UCSD-AML1 (cell line): ENCODE data around the gene FHIP1B.

Experiments
- DNase-seq: peaks from one replicate; lab custom pipeline; 2025; ENCODE audit not compliant: unreplicated experiment; lab: John Stamatoyannopoulos, UW

Gene FHIP1B

DNA sequence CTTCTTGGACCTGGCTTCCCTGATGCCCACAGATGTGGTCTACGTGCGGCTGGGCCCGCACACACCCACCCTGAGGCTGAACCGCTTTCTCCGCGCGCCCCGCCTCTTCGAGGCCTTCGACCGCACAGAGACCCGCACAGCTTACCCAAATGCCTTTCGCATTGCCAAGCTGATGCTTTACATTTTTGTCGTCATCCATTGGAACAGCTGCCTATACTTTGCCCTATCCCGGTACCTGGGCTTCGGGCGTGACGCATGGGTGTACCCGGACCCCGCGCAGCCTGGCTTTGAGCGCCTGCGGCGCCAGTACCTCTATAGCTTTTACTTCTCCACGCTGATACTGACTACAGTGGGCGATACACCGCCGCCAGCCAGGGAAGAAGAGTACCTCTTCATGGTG is 5.7 kb upstream of the FHIP1B start:
- no peak for DNase-seq

GRCh38 chr11:6238902-6239301 is 4.5 kb upstream of the FHIP1B start, which contains the start of gene CNGA4:
TSS of gene CNGA4 (plus strand) at chr11:6239089. CDS start at chr11:6239207, 118 bp downstream.
- no peak for DNase-seq

DNA sequence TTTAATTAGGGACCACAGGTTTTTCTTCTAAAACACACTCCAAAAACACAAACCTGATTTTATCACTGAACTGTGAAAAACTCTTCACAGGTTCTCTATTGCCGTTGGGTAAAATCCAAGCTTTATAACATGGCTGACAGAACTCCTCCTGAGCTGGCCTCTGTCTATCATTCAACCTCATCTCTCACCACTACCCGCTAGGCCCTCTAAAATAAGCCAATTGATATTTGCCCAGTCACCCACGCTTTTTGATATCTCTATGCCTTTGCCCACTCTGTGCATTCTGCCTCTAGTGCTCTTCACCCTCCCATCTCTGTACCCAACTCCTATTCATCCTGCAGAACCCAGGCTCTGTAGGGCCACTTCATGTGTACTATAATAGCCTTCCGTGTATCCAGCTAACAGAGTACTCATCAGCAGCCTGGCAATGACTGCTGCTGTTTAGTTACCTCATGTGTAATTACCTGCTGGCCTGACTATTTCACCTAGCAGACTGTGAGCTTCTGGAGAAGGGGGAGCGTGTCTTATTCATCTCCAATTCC is 3.4 kb upstream of the FHIP1B start:
- DNase-seq, result no peak

GRCh38 chr11:6237266-6237665 is 2.8 kb upstream of the FHIP1B start:
- DNase-seq, result no peak

DNA sequence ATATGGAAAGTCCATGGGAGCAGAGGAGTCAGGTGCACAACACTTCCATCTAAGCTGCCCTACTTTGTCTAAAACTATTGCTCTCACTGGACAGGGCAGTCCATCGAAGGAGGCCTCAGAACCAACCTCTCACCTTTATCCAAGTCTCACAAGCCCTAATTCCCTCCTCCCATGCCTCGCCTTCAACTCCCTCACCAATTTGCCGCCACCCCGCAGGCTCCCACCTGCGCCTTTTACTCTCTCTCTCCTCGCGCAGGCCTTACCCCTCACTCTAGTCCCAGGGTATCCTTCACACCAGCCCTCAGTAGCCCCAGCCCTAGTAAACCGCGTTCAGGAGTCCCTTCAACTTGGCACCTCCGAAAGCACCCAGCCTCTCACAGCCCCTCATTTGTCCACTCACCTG is 451 bp downstream of the FHIP1B start:
- no peak for DNase-seq

DNA sequence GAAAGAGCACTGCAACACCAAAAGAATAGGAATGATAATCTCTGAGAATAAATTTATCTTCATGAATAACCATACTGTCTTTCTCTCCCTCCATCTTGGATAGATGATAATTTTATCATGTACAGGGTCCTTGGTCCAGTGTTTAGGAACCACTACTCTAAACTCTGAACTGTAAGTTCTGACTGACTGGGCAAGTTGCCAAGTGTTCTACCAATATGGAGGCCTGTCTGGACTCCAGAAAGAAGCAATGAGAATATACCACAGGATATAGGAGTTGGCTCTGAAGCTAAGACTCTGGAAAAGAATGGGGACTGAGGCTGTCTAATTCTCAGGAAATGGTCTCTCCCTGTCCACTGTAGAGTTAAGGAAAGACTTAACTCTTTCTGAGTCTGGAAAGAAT is 1.5 kb downstream of the FHIP1B start:
- no peak for DNase-seq

GRCh38 chr11:6229911-6230310 is 4.5 kb downstream of the FHIP1B start:
- DNase-seq, result no peak

GRCh38 chr11:6228520-6228919 is 5.9 kb downstream of the FHIP1B start:
- no peak for DNase-seq

GRCh38 chr11:6225896-6226295 is 8.5 kb downstream of the FHIP1B start:
- DNase-seq, result no peak

DNA sequence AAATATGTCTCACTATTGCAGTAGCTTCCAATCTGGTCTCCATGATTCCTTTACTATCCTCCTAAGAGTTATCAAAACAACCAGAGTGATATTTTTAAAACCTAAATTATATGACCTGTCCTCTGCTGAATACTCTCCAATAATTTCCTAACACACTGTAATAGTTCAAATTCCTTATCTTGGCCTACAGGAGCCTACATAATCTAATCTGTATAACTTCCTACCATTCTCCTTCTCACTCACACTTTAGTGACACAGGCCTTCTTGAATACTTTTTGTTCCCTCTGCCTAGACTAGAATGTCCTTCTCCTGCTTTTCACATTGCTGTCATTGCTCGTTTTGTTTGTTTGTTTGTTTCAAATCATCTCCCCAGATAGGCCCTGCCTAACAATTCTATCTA is 9.4 kb downstream of the FHIP1B start:
- DNase-seq, result no peak

GRCh38 chr11:6224421-6224820 is 10.0 kb downstream of the FHIP1B start:
- DNase-seq, result no peak

DNA sequence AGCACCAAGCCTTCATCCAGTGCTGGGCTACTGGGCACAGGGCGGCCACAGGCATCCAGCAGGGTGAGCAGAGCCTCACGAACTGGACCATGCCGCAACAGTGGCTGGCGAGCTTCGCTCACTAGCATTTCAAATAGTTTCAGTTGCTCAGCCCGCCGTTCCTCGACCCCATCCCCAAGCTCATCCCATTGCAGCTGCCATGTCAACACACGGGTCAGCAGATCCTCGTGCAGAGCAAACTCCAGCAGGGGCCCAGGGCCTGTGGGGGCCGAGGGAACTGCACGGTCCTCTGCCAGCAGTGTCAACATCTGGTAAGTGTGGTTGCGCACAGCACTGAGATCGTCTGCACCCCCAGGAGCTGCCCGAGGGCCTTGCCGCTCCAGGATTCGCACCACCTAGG is 10.6 kb downstream of the FHIP1B start:
- DNase-seq, result no peak

DNA sequence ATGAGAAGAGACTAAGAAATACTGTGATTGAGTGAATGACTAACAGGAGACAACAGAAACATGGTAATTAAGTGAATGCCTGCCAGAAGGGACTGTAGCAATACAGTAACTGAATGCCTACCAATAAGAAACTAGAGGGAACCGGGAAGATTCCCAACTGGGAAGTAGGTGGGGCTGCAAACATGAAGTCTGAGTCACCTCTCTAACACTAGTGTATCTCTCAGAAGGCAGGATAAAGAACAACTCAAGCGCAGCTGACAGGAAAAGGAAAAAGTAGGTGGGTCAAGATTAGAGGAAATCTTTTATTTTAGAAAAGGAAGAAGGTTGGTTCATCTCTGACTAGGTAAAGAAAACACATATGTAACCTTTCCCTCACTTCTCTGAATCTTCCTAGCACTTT is 15.1 kb downstream of the FHIP1B start:
- no peak for DNase-seq

DNA sequence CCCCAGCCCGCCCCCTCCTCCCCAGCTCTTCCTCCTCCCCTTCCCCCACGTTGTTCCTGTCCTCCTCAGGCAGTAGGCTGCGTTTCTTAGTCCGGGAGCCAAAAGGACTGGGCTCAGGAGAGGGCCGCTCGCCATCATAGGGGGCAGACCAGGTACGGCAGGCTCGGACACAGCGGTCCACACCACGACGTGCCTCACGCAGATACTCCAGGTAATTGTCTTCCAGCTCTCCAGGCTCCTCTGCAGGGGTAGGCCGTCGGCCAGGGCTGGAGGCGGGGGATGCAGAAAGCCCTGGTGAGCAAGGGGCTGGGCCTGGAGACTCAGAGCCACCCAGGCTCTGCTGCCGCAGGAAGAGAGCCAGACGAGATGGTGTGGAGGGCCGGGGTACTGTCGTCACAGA is 16.7 kb downstream of the FHIP1B start:
- DNase-seq, result no peak

DNA sequence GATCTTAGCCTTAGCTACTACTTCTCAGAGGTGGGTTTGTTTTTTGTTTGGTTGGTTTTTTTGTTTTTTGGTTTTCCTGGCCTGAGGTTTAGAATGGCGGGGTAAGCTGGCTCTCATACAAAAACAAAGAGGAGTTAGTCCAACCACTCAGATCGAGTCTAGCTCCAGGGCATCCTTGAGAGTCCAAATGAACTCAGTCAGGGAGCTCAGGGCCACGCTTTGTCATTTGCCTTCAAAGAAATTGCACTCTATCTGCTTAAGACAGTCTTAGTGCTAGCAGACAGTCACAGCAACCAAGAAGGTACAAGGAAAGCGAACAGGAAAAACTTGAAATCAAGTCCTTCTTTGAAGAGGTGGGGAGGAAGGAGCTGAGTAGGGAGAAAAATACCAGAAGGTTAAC is 17.9 kb downstream of the FHIP1B start:
- no peak for DNase-seq

DNA sequence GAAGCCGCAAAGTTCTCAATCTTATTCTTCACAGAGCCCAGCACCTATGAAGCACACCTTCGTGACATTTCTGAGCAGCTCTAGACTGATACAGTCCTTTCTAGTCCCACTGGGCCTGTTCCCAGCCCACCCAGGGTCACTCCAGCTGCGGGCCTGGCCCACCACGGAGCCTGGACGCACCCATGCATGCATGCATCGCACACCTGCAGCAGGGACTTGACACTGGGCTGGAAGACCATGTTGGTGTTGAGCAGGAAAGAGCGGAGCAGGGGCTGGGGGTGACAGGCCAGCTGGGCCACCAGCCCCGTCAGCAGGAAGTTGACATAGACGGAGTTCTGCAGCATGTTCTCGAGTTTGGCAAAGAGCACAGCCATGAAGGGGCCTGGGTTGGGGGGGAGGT is 19.9 kb downstream of the FHIP1B start:
- no peak for DNase-seq

GRCh38 chr11:6210274-6210955 is 24.0 kb downstream of the FHIP1B start:
- DNase-seq, result no peak

GRCh38 chr11:6209801-6210200 is 24.6 kb downstream of the FHIP1B start:
- no peak for DNase-seq

DNA sequence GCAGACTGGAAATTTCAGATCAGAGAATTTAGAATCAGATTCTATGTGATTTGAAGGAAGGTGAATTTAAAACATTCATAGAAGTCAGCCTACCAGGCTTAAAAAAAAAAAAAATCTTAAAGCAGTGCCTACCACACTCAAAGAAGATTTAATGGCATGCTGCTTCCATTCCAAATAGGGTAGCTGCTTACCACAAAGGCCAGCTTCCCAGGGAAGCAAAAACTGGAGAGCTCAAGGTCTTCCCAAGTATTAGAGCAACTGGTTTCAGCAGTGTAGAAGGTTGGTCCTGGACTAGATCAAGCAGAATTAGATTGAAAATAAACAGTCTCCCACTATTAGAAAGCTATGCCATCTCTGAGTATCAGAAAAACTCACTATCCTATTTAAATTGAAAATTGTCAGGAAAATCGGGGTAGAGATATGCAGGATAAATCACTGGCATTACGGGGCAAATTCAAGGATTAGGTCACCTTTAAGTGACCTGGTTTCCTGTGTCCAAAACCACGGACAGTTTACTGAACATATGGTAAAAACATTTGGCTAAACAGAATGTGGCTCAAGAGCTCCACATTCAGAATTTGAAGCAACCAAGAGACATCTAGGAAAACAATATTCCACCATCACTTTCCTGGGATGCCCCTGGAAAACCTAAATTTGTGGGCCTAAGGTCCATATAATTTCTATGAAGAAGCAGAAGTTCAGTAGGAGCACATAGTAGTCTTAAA is 27.8 kb downstream of the FHIP1B start:
- no peak for DNase-seq

DNA sequence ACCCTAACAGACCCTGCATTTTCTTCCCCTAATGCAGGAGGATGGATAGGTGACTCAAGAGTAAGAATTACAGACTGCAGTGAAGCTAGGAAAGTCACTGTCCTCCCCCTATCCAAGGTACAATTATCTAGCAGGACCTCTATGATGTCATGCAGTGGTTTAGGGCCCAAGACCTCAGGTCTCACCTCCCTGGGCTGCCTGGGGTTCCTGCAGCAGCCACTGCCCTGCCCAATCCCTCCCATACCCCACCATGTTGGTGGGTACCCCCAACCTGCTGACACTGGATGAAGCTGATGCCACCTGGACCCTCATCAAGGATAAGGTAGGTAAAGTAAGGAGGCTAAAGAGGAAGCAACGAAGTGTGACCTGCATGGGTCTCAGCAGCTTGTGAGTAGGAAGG is 29.1 kb downstream of the FHIP1B start, which contains the start of gene C11orf42:
TSS of gene C11orf42 (plus strand) at position 192 of the 400 bp plus-strand sequence. CDS start at position 251, 59 bp downstream.
- no peak for DNase-seq

GRCh38 chr11:6204706-6205105 is 29.7 kb downstream of the FHIP1B start:
- no peak for DNase-seq

- DNase-seq, result no peak
Measured at GRCh38 chr11:6203327-6203726, 31.1 kb downstream of the FHIP1B start.
